WTC11 (cell line): Measurements from ENCODE around the gene C17orf113.

Source experiments
- ATF2 ChIP-seq: sonication (generic); formaldehyde crosslinking; IDR thresholded peaks from 2 replicates; pipeline ENCODE4 v1.8.1; 2022; ENCODE audit warnings: low read depth, missing genetic modification reagents, borderline replicate concordance
- CBFB ChIP-seq: sonication (generic); formaldehyde crosslinking; IDR thresholded peaks from 2 replicates; pipeline ENCODE4 v1.8.1; 2022; ENCODE audit warnings: mild to moderate bottlenecking, low read depth, missing genetic modification reagents
- ELF4 ChIP-seq: sonication (generic); formaldehyde crosslinking; IDR thresholded peaks from 2 replicates; pipeline ENCODE4 v1.8.1; 2022; ENCODE audit warnings: low read depth, mild to moderate bottlenecking, moderate library complexity, missing genetic modification reagents
- FOXJ3 ChIP-seq: sonication (generic); formaldehyde crosslinking; IDR thresholded peaks from 2 replicates; pipeline ENCODE4 v1.9.0; 2021; ENCODE audit warnings: missing genetic modification reagents, mild to moderate bottlenecking, borderline replicate concordance
- MXD4 ChIP-seq: fragments of 250-450 bp; sonication (Bioruptor Pico); IDR thresholded peaks from 2 replicates; pipeline ENCODE4 v1.8.0; 2021; ENCODE audit warnings: mild to moderate bottlenecking, moderate library complexity, borderline replicate concordance
- NR2C2 ChIP-seq: sonication (generic); formaldehyde crosslinking; IDR thresholded peaks from 2 replicates; pipeline ENCODE4 v1.8.0; 2022; ENCODE audit warnings: mild to moderate bottlenecking, missing genetic modification reagents
- SP1 ChIP-seq: sonication (generic); formaldehyde crosslinking; conservative IDR thresholded peaks from 2 replicates; pipeline ENCODE4 v1.8.1; 2022; ENCODE audit warnings: missing genetic modification reagents
- TP53 ChIP-seq: sonication (generic); formaldehyde crosslinking; IDR thresholded peaks from 2 replicates; pipeline ENCODE4 v1.8.1; 2023; ENCODE audit warnings: mild to moderate bottlenecking, missing genetic modification reagents
- ZNF416 ChIP-seq: fragments of 250-450 bp; sonication (Bioruptor Pico); IDR thresholded peaks from 2 replicates; pipeline ENCODE4 v1.9.0; 2021; ENCODE audit warnings: mild to moderate bottlenecking, inconsistent platforms
- TF ChIP-seq, protein P1 (sequence below): fragments of 200-600 bp; IDR thresholded peaks from 2 replicates; pipeline ENCODE4 v1.8.0; 2022; ENCODE audit warnings: antibody characterized with exemption
- TF ChIP-seq, protein P2 (sequence below): sonication (generic); formaldehyde crosslinking; IDR thresholded peaks from 2 replicates; pipeline ENCODE4 v1.8.1; 2023; ENCODE audit warnings: mild to moderate bottlenecking, missing genetic modification reagents
- TF ChIP-seq, protein P3 (sequence below): fragments of 250-450 bp; sonication (Bioruptor Pico); IDR thresholded peaks from 2 replicates; pipeline ENCODE4 v1.9.0; 2021; ENCODE audit warnings: mild to moderate bottlenecking
- TF ChIP-seq, protein P4 (sequence below): sonication (generic); formaldehyde crosslinking; IDR thresholded peaks from 2 replicates; pipeline ENCODE4 v1.8.1; 2023; ENCODE audit warnings: mild to moderate bottlenecking, moderate library complexity, missing genetic modification reagents

DNA sequence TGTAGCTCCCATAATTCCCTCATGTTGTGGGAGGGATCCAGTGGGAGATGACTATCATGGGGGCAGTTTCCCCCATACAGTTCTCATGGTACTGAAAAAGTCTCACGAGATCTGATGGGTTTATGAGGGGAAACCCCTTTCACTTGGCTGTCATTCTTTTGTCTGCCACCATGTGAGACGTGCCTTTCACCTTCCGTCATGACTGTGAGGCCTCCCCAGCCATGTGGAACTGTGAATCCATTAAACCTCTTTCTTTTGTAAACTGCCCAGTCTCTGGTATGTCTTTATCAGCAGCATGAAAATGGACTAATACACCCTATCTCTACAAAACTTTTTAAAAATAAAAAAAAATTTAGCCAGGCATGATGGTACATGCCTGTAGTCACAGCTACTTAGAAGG lies 6.2 kb upstream of the C17orf113 start:
- TF ChIP-seq, protein P1, sequence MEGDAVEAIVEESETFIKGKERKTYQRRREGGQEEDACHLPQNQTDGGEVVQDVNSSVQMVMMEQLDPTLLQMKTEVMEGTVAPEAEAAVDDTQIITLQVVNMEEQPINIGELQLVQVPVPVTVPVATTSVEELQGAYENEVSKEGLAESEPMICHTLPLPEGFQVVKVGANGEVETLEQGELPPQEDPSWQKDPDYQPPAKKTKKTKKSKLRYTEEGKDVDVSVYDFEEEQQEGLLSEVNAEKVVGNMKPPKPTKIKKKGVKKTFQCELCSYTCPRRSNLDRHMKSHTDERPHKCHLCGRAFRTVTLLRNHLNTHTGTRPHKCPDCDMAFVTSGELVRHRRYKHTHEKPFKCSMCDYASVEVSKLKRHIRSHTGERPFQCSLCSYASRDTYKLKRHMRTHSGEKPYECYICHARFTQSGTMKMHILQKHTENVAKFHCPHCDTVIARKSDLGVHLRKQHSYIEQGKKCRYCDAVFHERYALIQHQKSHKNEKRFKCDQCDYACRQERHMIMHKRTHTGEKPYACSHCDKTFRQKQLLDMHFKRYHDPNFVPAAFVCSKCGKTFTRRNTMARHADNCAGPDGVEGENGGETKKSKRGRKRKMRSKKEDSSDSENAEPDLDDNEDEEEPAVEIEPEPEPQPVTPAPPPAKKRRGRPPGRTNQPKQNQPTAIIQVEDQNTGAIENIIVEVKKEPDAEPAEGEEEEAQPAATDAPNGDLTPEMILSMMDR = no peak
- TF ChIP-seq MXD4 (CRISPR knock-in tag) = no peak
- TF ChIP-seq, protein P2, sequence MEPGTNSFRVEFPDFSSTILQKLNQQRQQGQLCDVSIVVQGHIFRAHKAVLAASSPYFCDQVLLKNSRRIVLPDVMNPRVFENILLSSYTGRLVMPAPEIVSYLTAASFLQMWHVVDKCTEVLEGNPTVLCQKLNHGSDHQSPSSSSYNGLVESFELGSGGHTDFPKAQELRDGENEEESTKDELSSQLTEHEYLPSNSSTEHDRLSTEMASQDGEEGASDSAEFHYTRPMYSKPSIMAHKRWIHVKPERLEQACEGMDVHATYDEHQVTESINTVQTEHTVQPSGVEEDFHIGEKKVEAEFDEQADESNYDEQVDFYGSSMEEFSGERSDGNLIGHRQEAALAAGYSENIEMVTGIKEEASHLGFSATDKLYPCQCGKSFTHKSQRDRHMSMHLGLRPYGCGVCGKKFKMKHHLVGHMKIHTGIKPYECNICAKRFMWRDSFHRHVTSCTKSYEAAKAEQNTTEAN (CRISPR knock-in tag) = no peak
- no peak for TF ChIP-seq SP1 (CRISPR knock-in tag)
- TF ChIP-seq ELF4 = no peak
- TF ChIP-seq ATF2 = no peak
- TF ChIP-seq ZNF416 = no peak
- no peak for TF ChIP-seq NR2C2
- no peak for TF ChIP-seq TP53 (CRISPR knock-in tag)
- TF ChIP-seq, protein P3, sequence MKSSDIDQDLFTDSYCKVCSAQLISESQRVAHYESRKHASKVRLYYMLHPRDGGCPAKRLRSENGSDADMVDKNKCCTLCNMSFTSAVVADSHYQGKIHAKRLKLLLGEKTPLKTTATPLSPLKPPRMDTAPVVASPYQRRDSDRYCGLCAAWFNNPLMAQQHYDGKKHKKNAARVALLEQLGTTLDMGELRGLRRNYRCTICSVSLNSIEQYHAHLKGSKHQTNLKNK = no peak
- TF ChIP-seq, protein P4, sequence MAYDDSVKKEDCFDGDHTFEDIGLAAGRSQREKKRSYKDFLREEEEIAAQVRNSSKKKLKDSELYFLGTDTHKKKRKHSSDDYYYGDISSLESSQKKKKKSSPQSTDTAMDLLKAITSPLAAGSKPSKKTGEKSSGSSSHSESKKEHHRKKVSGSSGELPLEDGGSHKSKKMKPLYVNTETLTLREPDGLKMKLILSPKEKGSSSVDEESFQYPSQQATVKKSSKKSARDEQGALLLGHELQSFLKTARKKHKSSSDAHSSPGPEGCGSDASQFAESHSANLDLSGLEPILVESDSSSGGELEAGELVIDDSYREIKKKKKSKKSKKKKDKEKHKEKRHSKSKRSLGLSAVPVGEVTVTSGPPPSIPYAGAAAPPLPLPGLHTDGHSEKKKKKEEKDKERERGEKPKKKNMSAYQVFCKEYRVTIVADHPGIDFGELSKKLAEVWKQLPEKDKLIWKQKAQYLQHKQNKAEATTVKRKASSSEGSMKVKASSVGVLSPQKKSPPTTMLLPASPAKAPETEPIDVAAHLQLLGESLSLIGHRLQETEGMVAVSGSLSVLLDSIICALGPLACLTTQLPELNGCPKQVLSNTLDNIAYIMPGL = no peak
- no peak for TF ChIP-seq CBFB (CRISPR knock-in tag)
- TF ChIP-seq FOXJ3 (CRISPR knock-in tag) = no peak
